ENCODE data around the gene MAML1. TPM values are rescaled to one million over a fixed set of nuclear protein-coding genes. Genes with fewer than 3 reads are reported as not detected.

The MAML1 gene
- total and polyA plus RNA-seq, 2 donors (not counting 1 experiment from before 2014, with no cell fraction given): 12.0 to 50.6 TPM

- H4K20me1 ChIP-seq (ENCODE audit: control insufficient read depth, insufficient read depth, low read length, poor library complexity, severe bottlenecking): peaks cover 38% of the 10 kb centered on the region
- H3K4me2 ChIP-seq (replicated peaks; ENCODE audit: low read depth, low read length, poor library complexity, severe bottlenecking): peak overlapping the region; percentile 98
- peak; percentile 15 for ATAC-seq (ENCODE audit: low read depth)
- peak overlapping the region; percentile 66 for H2AFZ ChIP-seq (ENCODE audit: insufficient read depth, low read depth, low read length, poor library complexity, severe bottlenecking)
- peak overlapping the region; percentile 98 for H3K9ac ChIP-seq (ENCODE audit: low read length)
- DNase-seq: peak; percentile 83
- no peaks in the 10 kb centered on the region for H3K9me3 Mint-ChIP-seq (ENCODE audit: insufficient read depth)
- H3K36me3 ChIP-seq (replicated peaks in 1 of 2; ENCODE audit: control extremely low read depth in 1 of 2, control insufficient read depth in 1 of 2, extremely low read depth in 1 of 2, insufficient read depth in 2 of 2, low read length in 1 of 2): peaks cover 0 to 19% of the 10 kb centered on the region in 2 experiments
- peaks cover 0 to 6% (median 0%) of the 10 kb centered on the region in 4 experiments for H3K27me3 ChIP-seq (replicated peaks in 1 of 4; ENCODE audit: control extremely low read depth in 1 of 4, control insufficient read depth in 3 of 4, insufficient read depth in 4 of 4, low read length in 3 of 4)
- H3K27me3 Mint-ChIP-seq: no peaks in the 10 kb centered on the region
- peak overlapping the region; percentile 91 to 98 for H3K27ac ChIP-seq (ENCODE audit: low read length in 2 of 2)
- WGBS (ENCODE audit: insufficient coverage): 23% methylated on average over 19 of the region's 26 CpGs
- TF ChIP-seq CTCF (IDR thresholded peaks at IDR 0.05) (no peak), EZH2 (IDR thresholded peaks at IDR 0.05; ENCODE audit: borderline replicate concordance, insufficient read depth, low read depth, low read length, poor library complexity, severe bottlenecking) (no peak)
- H3K9me3 ChIP-seq (ENCODE audit: control extremely low read depth in 1 of 3, control insufficient read depth in 2 of 3, insufficient read depth in 1 of 3, low read length in 2 of 3): peaks cover 0 to 3% (median 0%) of the 10 kb centered on the region in 3 donors
- ChIA-PET CTCF (interaction anchor here (1.1 to 2.5 kb wide), 7 partner anchors 11 to 152 kb away, joined by 3 to 24 read pairs (median 3); partner anchors contain the start of gene MGAT4B), POLR2A (interaction anchor here (0.6 to 3.4 kb wide), 13 partner anchors 8 to 286 kb away, joined by 3 to 44 read pairs (median 5); partner anchors contain the start of genes HNRNPH1, LTC4S, MAML1 and MGAT4B)
- H3K4me1 Mint-ChIP-seq: peaks cover 55% of the 10 kb centered on the region
- peak overlapping the region; percentile 84 for H3K4me3 Mint-ChIP-seq
- intact Hi-C loops (cut with micrococcal nuclease): loop anchor here (1.0 to 5.0 kb wide), 5 partner anchors 13 to 267 kb away; partner anchors contain the start of genes MAML1, MGAT4B, RNF130 and RUFY1
- peak overlapping the region; percentile 96 for H3K27ac Mint-ChIP-seq
- H3K4me3 ChIP-seq (ENCODE audit: control extremely low read depth in 1 of 5, extremely low read depth in 1 of 5, insufficient read depth in 1 of 5, low read depth in 2 of 5, low read length in 4 of 5): peak overlapping the region in 4 of 5 experiments; percentile 38 to 81 (median 54)
- peaks cover 40 to 52% of the 10 kb centered on the region in 2 donors for H3K4me1 ChIP-seq (ENCODE audit: control insufficient read depth in 2 of 2, insufficient read depth in 2 of 2, low read length in 2 of 2)
- H3K79me2 ChIP-seq (ENCODE audit: control insufficient read depth, insufficient read depth, low read length): peaks cover 52% of the 10 kb centered on the region
Observed at GRCh38 chr5:179819296-179820126, 86.9 kb downstream of the MAML1 start.

Data from B cell (primary cell).